Parathyroid adenoma (tissue), 2 donors: ENCODE measurements around the gene GPC6.

Experiments used
- H2AFZ ChIP-seq: fragments of 300-600 bp; sonication (generic); one replicate; pipeline ENCODE4 v1.7.0; 2017; ENCODE audit warnings: antibody characterized with exemption, mild to moderate bottlenecking
- H3K27ac ChIP-seq: fragments of 300-600 bp; sonication (generic); one replicate; pipeline ENCODE4 v1.7.0; 2017
- H3K27me3 ChIP-seq: fragments of 300-600 bp; sonication (generic); one replicate; pipeline ENCODE4 v1.7.0; 2017; ENCODE audit warnings: low read length; ENCODE audit not compliant: control insufficient read depth, insufficient read depth
- H3K36me3 ChIP-seq: fragments of 300-600 bp; sonication (generic); one replicate; pipeline ENCODE4 v1.7.0; 2017; ENCODE audit warnings: low read length; ENCODE audit not compliant: control insufficient read depth, insufficient read depth
- H3K4me1 ChIP-seq: fragments of 300-600 bp; sonication (generic); one replicate; pipeline ENCODE4 v1.7.0; 2017; ENCODE audit warnings: control low read depth
- H3K4me2 ChIP-seq: fragments of 300-600 bp; sonication (generic); one replicate; pipeline ENCODE4 v1.7.0; 2017; ENCODE audit warnings: low read length
- H3K4me3 ChIP-seq: fragments of 300-600 bp; sonication (generic); one replicate; pipeline ENCODE4 v1.7.0; 2017; ENCODE audit warnings: low read depth, low read length
- H3K79me2 ChIP-seq: fragments of 300-600 bp; sonication (generic); one replicate; pipeline ENCODE4 v1.7.0; 2017; ENCODE audit warnings: control low read depth
- H3K9ac ChIP-seq: fragments of 300-600 bp; sonication (generic); one replicate; pipeline ENCODE4 v1.7.0; 2017; ENCODE audit warnings: mild to moderate bottlenecking
- H3K9me3 ChIP-seq: fragments of 300-600 bp; sonication (generic); one replicate; pipeline ENCODE4 v1.7.0; 2017; ENCODE audit warnings: low read length; ENCODE audit not compliant: control insufficient read depth
- TF ChIP-seq, protein P1 (sequence below): fragments of 300-600 bp; sonication (generic); IDR thresholded peaks from one replicate; pipeline ENCODE4 v1.7.0; 2017; ENCODE audit warnings: antibody characterized with exemption, mild to moderate bottlenecking
- donor health status: primary hyperparathyroidism.

Gene GPC6

DNA sequence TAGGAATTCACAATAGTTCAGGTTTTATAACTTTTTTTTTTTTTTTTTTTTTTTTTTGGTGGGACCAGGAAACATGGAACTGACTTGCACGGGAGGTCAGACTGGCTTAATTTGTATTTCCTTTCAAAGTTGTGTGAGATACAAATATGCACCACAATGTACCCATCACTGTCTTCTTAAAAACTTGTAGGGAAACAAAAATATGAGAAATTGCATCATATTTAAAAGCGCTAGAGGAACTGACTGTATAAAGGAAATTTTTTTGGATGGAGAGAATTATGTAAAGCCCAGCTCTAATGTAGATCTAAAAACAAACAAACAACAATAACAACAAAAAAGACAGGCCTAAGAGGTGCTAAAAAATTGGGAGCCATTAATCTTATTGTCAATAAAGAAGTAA, 1006.3 kb downstream of the GPC6 start:
- Histone ChIP-seq H3K27ac (no peak overlapping the region), H3K9me3 (no peaks in the 10 kb centered on the region), H3K9ac (no peak overlapping the region), H3K4me2 (no peak overlapping the region), H3K79me2 (no peaks in the 10 kb centered on the region), H3K4me1 (no peaks in the 10 kb centered on the region), H3K4me3 (no peak overlapping the region), H2AFZ (no peak overlapping the region), H3K36me3 (no peaks in the 10 kb centered on the region), H3K27me3 (no peaks in the 10 kb centered on the region)
- TF ChIP-seq, protein P1, sequence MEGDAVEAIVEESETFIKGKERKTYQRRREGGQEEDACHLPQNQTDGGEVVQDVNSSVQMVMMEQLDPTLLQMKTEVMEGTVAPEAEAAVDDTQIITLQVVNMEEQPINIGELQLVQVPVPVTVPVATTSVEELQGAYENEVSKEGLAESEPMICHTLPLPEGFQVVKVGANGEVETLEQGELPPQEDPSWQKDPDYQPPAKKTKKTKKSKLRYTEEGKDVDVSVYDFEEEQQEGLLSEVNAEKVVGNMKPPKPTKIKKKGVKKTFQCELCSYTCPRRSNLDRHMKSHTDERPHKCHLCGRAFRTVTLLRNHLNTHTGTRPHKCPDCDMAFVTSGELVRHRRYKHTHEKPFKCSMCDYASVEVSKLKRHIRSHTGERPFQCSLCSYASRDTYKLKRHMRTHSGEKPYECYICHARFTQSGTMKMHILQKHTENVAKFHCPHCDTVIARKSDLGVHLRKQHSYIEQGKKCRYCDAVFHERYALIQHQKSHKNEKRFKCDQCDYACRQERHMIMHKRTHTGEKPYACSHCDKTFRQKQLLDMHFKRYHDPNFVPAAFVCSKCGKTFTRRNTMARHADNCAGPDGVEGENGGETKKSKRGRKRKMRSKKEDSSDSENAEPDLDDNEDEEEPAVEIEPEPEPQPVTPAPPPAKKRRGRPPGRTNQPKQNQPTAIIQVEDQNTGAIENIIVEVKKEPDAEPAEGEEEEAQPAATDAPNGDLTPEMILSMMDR, result no peak

DNA sequence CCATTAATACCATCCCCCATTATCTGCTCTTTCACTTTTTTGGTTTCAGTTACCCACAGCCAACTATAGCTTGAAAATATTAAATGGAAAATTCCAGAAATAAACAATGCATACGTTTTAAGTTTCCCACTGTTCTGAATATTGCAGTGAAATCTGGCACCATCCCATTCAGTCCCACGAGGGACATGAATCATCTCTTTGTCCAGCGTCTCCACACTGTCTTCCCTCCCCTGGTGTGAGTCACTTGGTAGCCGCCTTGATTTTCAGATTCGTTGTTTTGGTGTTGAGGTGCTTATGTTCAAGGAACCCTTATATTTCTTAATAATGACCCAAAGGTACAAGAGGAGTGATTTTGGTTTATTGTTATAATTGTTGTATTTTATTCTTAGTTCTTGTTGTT, 1006.8 kb downstream of the GPC6 start:
- Histone ChIP-seq H3K79me2 (no peaks in the 10 kb centered on the region), H3K4me1 (no peaks in the 10 kb centered on the region), H3K27ac (no peak overlapping the region), H3K4me3 (no peak overlapping the region), H3K4me2 (no peak overlapping the region), H3K36me3 (no peaks in the 10 kb centered on the region), H2AFZ (no peak overlapping the region), H3K9me3 (no peaks in the 10 kb centered on the region), H3K9ac (no peak overlapping the region), H3K27me3 (no peaks in the 10 kb centered on the region)
- TF ChIP-seq, protein P1, result no peak

- TF ChIP-seq, protein P1, result no peak
- H3K27me3 ChIP-seq, result no peaks in the 10 kb centered on the region
- no peak overlapping the region for H3K27ac ChIP-seq
- H3K4me1 ChIP-seq, result no peaks in the 10 kb centered on the region
- H3K4me2 ChIP-seq, result no peak overlapping the region
- no peaks in the 10 kb centered on the region for H3K79me2 ChIP-seq
- H3K36me3 ChIP-seq, result no peaks in the 10 kb centered on the region
- H2AFZ ChIP-seq, result no peak overlapping the region
- H3K9ac ChIP-seq, result no peak overlapping the region
- no peak overlapping the region for H3K4me3 ChIP-seq
- no peaks in the 10 kb centered on the region for H3K9me3 ChIP-seq
Observed at GRCh38 chr13:94233837-94234236, 1007.2 kb downstream of the GPC6 start.

GRCh38 chr13:94234738-94235137, 1008.1 kb downstream of the GPC6 start:
- Histone ChIP-seq H3K27me3 (no peaks in the 10 kb centered on the region), H3K4me3 (no peak overlapping the region), H3K4me2 (no peak overlapping the region), H3K4me1 (no peaks in the 10 kb centered on the region), H3K36me3 (no peaks in the 10 kb centered on the region), H3K9ac (no peak overlapping the region), H2AFZ (no peak overlapping the region), H3K9me3 (no peaks in the 10 kb centered on the region), H3K79me2 (no peaks in the 10 kb centered on the region), H3K27ac (no peak overlapping the region)
- TF ChIP-seq, protein P1, result no peak

GRCh38 chr13:94236132-94236531, 1009.5 kb downstream of the GPC6 start:
- H2AFZ ChIP-seq, result no peak overlapping the region
- no peaks in the 10 kb centered on the region for H3K9me3 ChIP-seq
- no peak overlapping the region for H3K9ac ChIP-seq
- H3K27me3 ChIP-seq, result no peaks in the 10 kb centered on the region
- H3K79me2 ChIP-seq, result no peaks in the 10 kb centered on the region
- TF ChIP-seq, protein P1, result no peak
- no peak overlapping the region for H3K4me3 ChIP-seq
- no peak overlapping the region for H3K27ac ChIP-seq
- no peaks in the 10 kb centered on the region for H3K4me1 ChIP-seq
- no peak overlapping the region for H3K4me2 ChIP-seq
- no peaks in the 10 kb centered on the region for H3K36me3 ChIP-seq
